HG03575 (cell line): ENCODE results near the gene DSP.

Source experiments
- ATAC-seq: cut with Tn5 transposase; IDR thresholded peaks from one replicate; pipeline ENCODE4 v1.9.1; 2021; ENCODE audit not compliant: unreplicated experiment, insufficient number of reproducible peaks, low FRiP score; ENCODE audit errors: extremely low read depth

DSP gene

DNA sequence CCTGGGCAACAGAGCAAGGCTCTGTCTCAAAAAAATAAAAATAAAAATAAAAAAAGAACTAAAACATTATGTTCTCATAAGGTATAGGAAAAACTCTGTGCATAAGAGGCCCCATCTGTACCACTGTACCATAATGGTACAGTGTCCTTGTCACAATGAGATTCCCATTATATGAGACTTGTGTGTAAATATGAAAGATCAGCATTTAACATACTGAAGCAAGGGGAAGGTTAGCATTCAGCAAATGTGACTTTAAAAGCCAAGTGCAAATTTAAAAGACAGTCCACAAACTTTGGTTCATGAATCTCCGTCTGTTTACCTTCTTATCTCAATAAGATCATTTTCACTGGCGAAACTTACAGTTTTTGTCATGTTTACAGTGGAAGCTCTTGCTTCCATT is 16.2 kb downstream of the DSP start:
- no peak for ATAC-seq

DNA sequence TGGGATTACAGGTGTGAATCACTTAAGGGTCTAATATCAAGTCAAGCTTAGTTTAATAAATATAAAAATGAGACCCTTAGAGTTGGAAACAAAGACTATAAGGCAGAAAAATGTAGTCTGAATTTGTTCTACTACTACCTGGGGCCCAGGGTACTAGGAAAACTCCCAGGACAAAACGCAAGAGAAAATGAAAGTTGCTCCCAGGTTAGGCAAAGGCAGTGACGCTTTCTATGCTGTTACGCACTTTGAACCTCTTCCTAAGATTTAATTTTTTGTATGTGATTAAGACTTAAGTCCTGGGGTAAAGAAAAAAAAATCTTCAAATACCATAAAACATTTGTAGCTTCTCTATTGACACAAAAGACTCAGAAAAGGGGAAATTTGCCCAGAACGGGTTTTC is 17.3 kb downstream of the DSP start:
- no peak for ATAC-seq

DNA sequence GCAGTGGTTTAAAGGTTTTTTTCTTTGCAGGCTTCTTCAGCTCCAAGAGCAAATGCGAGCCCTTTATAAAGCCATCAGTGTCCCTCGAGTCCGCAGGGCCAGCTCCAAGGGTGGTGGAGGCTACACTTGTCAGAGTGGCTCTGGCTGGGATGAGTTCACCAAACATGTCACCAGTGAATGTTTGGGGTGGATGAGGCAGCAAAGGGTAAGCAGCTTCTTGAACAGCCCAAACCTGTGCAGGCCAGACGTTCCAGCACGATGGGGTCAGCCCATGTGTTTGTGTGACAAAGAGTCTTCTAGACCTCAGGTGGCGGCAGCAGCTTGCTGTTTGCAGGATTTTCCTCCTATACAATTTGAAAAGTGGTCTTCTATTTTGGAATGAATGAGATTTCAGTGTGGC is 17.7 kb downstream of the DSP start:
- ATAC-seq, result no peak

DNA sequence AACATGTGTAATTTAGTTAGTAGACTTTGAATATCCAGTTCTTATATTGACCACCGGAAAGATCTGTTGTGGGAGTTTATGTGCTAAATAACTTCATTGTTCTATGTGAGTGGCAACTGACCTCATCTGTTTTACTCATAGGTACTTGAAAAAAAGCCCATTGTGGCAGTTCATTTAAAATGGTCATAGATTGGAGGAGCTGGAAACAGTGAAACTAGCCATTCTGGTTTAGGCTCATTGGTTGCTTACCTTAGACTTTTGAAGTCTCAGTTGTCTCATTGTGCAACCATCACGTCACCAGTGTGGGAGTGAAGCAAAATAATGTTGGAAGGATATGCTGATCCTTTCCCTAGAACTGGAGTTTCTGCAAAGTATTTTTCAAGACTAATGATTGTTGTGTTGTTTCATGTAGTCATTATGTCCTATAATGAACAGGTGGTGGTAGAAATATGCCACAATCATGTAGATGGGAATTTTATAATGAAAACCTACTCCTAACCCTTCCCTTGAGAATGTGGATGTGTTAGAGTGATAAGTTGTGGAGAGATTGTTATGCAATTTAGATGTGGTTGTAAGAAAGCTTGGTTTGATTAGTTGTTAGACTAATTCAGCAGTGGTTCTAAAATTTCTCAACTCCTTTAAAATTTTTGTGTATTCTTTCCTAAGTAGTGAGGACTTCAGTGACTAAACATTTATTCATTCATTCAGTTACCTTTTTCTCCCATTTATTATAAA is 18.3 kb downstream of the DSP start:
- no peak for ATAC-seq

DNA sequence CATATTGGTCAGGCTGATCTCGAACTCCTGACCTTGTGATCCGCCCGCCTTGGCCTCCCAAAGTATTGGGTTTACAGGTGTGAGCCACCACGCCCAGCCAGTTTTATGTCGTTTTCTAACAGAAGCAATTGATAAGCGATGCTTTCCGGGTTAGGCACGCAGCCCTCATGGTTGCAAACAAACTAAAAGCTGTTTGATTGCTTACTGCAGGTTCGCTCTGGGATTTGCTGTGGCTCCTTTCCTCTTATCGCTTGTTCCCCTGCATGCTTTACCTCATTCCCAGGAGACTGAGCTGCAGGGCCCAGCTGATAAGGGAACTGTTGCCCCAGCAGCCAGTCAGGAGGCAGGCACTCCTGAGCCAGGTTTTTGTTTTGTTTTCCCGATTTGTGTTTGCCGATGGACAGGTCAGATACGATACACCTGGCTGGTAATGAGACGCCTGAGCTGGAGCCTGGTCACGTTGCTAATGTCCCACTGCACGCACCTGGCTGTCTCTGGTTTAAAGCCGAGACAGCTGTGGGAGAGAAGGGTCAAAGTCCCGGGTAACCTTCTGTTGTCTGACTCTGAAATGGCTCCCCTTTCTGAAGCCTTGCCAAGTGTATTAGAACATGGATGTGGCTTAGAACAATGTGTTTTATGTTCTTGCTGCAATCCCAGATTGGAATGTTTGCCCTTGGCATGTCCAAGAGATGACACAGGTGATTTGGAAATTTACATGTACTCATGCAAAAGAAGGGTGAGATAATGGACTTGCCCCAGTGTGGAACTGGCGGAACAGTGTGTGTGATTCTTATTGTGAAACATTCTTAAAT is 19.9 kb downstream of the DSP start:
- ATAC-seq, result no peak

DNA sequence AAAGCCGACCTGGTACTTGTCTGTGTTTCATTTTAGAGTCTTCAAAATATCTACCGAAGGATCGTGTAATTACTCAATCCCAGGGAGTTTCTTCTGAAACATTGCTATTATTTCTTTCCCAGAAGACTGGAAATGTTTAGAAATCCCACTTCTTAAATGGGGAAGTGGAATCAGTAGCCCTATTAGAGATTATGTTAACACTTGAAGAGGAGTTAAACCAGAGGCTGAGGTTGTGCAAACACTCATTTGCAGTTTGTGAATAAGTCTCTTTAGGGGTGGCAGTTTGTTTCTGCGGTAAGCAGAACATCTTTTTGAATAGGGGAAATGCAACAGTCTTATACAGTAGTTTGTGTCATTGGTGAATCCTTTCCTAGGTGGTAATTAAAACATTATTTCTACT is 21.3 kb downstream of the DSP start:
- no peak for ATAC-seq

DNA sequence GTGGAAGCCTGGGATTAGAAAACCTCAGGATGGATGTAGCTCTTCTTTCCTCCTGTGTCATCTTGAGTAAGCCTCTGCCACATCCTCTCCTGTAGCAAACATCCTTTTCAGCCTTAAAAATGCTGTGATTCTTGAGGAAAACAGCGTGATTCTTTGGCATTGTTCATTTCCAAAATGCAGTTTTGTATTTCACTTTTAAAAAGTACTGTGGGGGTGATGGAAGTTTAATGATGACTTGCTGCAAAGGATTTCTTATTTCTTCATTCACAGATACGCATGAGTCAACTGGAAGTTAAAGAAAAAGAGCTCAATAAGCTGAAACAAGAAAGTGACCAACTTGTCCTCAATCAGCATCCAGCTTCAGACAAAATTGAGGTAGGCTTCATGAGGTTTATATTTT is 24.6 kb downstream of the DSP start:
- no peak for ATAC-seq

DNA sequence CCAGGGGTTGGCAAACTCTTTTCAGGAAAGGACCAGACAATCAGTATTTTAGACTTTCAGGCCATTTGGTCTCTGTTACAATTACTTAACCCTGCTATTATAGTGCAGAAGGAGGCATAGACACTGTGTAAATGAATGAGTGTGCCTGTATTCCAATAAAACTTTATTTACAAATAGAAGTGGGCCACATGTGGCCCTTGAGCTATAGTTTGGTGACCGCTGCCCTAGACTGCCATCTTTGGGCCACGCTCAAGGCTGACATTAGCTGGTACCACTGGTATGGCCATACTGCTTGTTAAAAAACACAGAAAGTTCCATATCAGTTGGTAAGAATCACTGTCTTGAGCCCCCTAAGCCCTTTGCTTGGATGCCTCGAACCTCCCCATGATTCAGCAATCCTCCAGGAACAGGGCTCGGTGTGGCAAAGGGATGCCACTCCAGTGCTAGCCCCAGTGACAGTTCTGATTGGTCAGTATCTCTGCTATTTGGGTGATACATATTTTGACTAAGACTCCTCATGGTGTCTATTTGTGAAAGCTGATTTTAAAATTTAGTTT is 25.2 kb downstream of the DSP start:
- no peak for ATAC-seq

DNA sequence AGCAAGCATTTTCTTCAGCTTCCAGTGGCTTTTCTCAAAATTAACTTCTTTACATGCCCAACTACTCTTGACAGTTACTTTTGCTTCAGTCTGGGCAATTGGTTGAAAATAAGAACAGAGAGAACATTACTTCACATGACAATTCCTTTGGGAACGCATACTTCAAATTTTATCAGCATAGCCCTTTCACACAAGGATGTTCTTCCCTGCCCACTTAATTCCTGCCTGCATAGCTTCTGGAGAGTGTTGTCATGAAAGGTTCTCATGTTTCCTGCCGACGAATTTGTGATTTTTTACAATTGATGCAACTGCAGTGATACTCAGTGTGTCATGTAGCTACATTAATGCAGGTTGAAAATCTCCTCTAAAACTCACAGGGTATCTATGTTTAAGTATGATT is 26.6 kb downstream of the DSP start:
- ATAC-seq, result no peak

DNA sequence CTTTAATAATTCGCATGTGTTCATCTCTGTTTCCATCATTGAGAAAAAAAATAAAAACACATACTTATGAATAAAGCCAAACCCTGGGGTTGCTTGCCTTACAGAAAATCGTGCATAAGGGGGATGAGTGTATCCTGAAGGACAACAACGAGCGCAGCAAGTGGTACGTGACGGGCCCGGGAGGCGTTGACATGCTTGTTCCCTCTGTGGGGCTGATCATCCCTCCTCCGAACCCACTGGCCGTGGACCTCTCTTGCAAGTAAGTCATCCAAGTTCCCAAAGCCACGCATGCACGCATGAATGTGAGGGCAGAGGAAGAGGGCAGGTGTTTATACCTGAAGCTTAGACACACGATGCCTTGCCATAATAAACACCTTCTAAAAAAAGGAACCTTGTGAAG is 27.6 kb downstream of the DSP start:
- no peak for ATAC-seq

DNA sequence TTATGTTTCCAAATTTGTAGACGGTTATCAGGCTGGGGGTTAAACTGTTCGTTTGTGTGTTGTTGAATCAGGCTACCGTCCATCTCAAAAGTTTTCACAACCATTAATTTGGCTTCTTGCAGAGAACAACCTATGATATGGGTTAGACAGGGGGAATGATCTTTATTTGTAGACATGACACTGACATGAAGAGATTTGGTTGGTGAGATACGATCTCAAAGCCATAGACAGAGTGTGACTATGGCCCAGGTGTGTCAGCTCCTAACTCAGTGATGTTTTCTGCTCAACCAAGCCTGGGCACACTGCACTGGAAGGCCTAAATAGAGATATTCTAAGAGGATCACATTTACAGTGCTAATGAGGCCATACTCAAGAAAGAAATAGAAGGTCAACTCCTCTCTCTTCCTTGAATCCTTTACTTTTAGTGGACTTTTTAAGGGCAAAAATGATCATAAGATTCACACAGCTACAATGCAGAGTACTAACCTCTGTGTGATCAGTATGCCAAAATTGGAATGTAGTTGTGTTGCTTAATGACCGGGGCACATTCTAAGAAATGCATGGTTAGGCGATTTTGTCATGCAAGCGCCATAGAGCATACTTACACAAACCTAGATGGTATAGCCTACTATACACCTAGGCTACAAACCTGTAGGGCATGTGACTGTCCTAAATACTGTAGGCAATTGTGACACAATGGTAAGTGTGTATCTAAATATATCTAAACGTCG is 30.9 kb downstream of the DSP start:
- no peak for ATAC-seq

DNA sequence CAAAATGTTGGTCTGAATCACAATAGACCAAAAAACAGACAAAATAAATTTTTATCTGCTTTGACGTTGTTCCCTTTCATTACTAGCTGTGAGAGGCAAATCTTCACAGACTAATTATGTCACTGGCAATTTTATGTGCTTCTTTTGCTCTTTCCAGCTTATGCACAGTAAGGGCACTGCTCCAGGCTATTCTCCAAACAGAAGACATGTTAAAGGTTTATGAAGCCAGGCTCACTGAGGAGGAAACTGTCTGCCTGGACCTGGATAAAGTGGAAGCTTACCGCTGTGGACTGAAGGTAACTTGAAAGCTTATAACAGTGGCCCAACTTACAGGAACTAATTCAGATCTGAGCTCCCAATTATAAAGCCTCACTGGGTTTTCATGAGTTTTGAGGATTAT is 33.0 kb downstream of the DSP start:
- ATAC-seq, result no peak

DNA sequence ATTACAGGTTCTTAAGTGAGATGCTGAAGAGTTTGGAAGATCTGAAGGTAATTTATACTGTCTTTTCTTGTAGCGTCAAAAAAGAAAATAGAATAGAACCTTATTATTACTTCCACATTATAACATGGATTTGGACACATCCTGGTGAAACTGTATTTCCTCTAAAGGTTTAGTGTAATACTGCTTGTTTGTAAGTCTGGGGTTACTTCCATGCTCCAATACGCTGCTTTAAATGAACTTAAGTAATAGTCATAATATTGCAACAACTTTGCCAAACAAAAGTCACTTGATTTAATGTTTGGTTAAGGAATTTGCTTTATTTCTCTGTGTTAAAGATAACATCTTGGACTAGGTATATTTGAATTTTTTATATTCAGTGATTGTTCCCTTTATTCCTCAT is 37.0 kb downstream of the DSP start:
- no peak for ATAC-seq

DNA sequence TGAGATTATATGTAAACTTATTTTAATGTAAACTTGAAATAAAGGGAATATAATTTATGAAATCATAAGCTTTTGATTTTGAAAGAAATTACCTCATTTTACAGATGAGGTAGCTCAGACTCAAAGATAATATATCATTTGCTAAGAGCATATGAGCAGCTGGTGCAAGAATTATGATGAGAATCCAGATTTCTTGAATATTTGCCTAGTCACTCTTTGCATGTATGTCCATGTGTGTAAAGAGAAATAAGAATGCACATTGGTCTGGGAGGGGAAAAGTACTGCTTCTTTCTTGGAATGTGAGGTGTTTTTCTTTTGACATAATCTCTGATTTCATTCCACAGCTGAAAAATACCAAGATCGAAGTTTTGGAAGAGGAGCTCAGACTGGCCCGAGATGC is 37.5 kb downstream of the DSP start:
- ATAC-seq, result no peak

DNA sequence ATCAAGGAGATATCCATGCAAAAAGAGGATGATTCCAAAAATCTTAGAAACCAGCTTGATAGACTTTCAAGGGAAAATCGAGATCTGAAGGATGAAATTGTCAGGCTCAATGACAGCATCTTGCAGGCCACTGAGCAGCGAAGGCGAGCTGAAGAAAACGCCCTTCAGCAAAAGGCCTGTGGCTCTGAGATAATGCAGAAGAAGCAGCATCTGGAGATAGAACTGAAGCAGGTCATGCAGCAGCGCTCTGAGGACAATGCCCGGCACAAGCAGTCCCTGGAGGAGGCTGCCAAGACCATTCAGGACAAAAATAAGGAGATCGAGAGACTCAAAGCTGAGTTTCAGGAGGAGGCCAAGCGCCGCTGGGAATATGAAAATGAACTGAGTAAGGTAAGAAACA is 38.4 kb downstream of the DSP start:
- no peak for ATAC-seq

DNA sequence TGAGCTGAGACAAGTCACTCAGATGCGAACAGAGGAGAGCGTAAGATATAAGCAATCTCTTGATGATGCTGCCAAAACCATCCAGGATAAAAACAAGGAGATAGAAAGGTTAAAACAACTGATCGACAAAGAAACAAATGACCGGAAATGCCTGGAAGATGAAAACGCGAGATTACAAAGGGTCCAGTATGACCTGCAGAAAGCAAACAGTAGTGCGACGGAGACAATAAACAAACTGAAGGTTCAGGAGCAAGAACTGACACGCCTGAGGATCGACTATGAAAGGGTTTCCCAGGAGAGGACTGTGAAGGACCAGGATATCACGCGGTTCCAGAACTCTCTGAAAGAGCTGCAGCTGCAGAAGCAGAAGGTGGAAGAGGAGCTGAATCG is 39.1 kb downstream of the DSP start:
- no peak for ATAC-seq

DNA sequence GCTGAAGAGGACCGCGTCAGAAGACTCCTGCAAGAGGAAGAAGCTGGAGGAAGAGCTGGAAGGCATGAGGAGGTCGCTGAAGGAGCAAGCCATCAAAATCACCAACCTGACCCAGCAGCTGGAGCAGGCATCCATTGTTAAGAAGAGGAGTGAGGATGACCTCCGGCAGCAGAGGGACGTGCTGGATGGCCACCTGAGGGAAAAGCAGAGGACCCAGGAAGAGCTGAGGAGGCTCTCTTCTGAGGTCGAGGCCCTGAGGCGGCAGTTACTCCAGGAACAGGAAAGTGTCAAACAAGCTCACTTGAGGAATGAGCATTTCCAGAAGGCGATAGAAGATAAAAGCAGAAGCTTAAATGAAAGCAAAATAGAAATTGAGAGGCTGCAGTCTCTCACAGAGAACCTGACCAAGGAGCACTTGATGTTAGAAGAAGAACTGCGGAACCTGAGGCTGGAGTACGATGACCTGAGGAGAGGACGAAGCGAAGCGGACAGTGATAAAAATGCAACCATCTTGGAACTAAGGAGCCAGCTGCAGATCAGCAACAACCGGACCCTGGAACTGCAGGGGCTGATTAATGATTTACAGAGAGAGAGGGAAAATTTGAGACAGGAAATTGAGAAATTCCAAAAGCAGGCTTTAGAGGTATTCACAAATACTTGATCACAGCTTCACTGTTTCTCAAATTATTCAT is 39.6 kb downstream of the DSP start:
- no peak for ATAC-seq

DNA sequence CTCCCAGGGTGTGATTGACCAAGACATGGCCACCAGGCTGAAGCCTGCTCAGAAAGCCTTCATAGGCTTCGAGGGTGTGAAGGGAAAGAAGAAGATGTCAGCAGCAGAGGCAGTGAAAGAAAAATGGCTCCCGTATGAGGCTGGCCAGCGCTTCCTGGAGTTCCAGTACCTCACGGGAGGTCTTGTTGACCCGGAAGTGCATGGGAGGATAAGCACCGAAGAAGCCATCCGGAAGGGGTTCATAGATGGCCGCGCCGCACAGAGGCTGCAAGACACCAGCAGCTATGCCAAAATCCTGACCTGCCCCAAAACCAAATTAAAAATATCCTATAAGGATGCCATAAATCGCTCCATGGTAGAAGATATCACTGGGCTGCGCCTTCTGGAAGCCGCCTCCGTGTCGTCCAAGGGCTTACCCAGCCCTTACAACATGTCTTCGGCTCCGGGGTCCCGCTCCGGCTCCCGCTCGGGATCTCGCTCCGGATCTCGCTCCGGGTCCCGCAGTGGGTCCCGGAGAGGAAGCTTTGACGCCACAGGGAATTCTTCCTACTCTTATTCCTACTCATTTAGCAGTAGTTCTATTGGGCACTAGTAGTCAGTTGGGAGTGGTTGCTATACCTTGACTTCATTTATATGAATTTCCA is 43.9 kb downstream of the DSP start:
- no peak for ATAC-seq

DNA sequence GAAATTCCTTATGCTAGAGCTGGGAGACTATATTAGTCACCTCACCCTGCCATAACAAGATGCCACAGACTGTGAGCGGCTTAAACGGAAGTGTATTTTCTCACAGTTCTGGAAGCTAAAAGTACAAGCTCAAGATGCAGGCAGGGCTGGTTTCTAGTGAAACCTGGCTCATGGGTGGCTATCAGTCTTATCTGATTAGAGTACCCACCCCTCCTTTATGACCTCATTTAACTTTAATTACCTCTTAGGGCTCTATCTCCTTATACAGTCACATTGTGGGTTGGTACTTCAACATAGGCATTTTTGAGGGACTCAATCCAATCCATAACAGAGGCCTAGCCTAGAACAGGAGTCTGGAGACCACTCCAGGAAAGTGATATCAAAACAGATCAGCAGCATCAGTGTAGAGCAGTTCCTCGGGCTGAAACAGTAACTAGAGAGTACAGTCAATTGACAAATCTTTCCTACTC is 46.2 kb downstream of the DSP start:
- no peak for ATAC-seq
